K562 (cell line): ENCODE results near the gene VKORC1. TPM values are rescaled to one million over a fixed set of nuclear protein-coding genes. Genes with fewer than 3 reads are reported as not detected.
A peak's percentile ranks its signal among the peaks of the same experiment; 100 is the strongest.

ENCODE experiments used
- ATAC-seq: fragments of 200-7000 bp; cut with Tn5 transposase; 3 replicates; pipeline ENCODE4 v1.9.1; 2020; ENCODE audit warnings: moderate library complexity
- BruUV-seq: library from RNA; stranded (reverse); fragments of 400-500 nt; replicated peaks from 2 replicates; lab custom pipeline; 2021; lab: Mats Ljungman, UMichigan
- CTCF ChIA-PET: fragments of 300-600 bp; formaldehyde crosslinking; extraction: SDS; loops from one replicate; lab custom pipeline; 2021; ENCODE audit warnings: low intra/inter-chr PET ratio; lab: Yijun Ruan, JAX
- POLR2A ChIA-PET: fragments of 300-600, 350-650 bp; sonication (Branson Sonifier 250); formaldehyde crosslinking; extraction: SDS; loops from one replicate; lab custom pipeline; 2021; ENCODE audit warnings: antibody characterized with exemption, inconsistent platforms; lab: Yijun Ruan, JAX
- DNase-seq, 4 experiments: peaks; one replicate each; pipeline versions ENCODE4 v3.0.0 to v3.0.0-alpha.2; 2011 to 2018; ENCODE audit warnings: low spot score in 3 of 4, mixed read lengths in 3 of 4; ENCODE audit errors: extremely low read depth in 1 of 4
- FAIRE-seq: peaks from 2 replicates; lab custom pipeline; 2011; peaks lifted over from hg19 to GRCh38; lab: Jason Lieb, UNC
- H2AFZ ChIP-seq: 2 replicates; pipeline ENCODE4 v1.6.0; 2011; ENCODE audit warnings: low read depth, low read length, control low read depth, inconsistent platforms
- H3K27ac ChIP-seq: fragments of 200-600 bp; 3 replicates; pipeline ENCODE4 v1.8.0; 2011; ENCODE audit warnings: low read depth, mild to moderate bottlenecking, control low read depth, inconsistent platforms, low read length, moderate library complexity, mixed read lengths; ENCODE audit errors: extremely low read depth
- H3K27me3 ChIP-seq, 2 experiments: fragments of 300-600 bp in 1 of 2; 2 replicates in 1 of 2; 3 replicates in 1 of 2; pipeline versions ENCODE4 v1.6.0 to v1.8.0; 2011; ENCODE audit warnings: inconsistent platforms in 2 of 2, low read length in 2 of 2, mild to moderate bottlenecking in 1 of 2, mixed read lengths in 1 of 2, moderate library complexity in 1 of 2; ENCODE audit not compliant: control insufficient read depth in 2 of 2, insufficient read depth in 2 of 2
- H3K36me3 ChIP-seq: fragments of 300-600 bp; 3 replicates; pipeline ENCODE4 v1.8.0; 2011; ENCODE audit warnings: mild to moderate bottlenecking, low read length, inconsistent platforms; ENCODE audit not compliant: control insufficient read depth, insufficient read depth
- H3K4me1 ChIP-seq, 2 experiments: fragments of 200-600 bp in 1 of 2; replicated peaks in 1 of 2; 2 replicates in 1 of 2; 3 replicates in 1 of 2; pipeline versions ENCODE4 v1.5.1 to v1.8.0; 2011; ENCODE audit warnings: inconsistent platforms in 2 of 2, low read length in 2 of 2, mild to moderate bottlenecking in 1 of 2, mixed read lengths in 1 of 2, moderate library complexity in 1 of 2; ENCODE audit not compliant: control insufficient read depth in 2 of 2, insufficient read depth in 2 of 2
- H3K4me2 ChIP-seq: 2 replicates; pipeline ENCODE4 v1.6.1; 2011; ENCODE audit warnings: low read length, control low read depth, inconsistent platforms, mixed read lengths; ENCODE audit not compliant: insufficient read depth
- H3K4me3 ChIP-seq: fragments of 200-600 bp; sonication (generic), shearing (Covaris generic); 2 replicates; pipeline ENCODE4 v1.5.1; 2016; ENCODE audit warnings: control low read depth, inconsistent platforms
- H3K79me2 ChIP-seq: fragments of 200-600 bp; 3 replicates; pipeline ENCODE4 v1.8.0; 2011; ENCODE audit warnings: low read length, inconsistent platforms; ENCODE audit not compliant: control insufficient read depth, insufficient read depth
- H3K9ac ChIP-seq, 2 experiments: 2 replicates each; pipeline versions ENCODE4 v1.6.0 to v1.6.1; 2011; ENCODE audit warnings: low read depth in 2 of 2, low read length in 2 of 2, control low read depth in 1 of 2, inconsistent platforms in 1 of 2, mild to moderate bottlenecking in 1 of 2, mixed read lengths in 1 of 2; ENCODE audit not compliant: insufficient read depth in 1 of 2
- H3K9me1 ChIP-seq: one replicate; pipeline ENCODE4 v1.6.0; 2011; ENCODE audit warnings: inconsistent platforms, mild to moderate bottlenecking, low read length, moderate library complexity; ENCODE audit not compliant: control insufficient read depth, insufficient read depth
- H3K9me3 ChIP-seq: replicated peaks from 2 replicates; pipeline ENCODE4 v1.5.1; 2011; ENCODE audit warnings: low read depth, low read length, inconsistent platforms; ENCODE audit not compliant: control insufficient read depth, insufficient read depth
- H4K20me1 ChIP-seq: replicated peaks from 2 replicates; pipeline ENCODE4 v1.6.1; 2011; ENCODE audit warnings: low read length, inconsistent platforms, mixed read lengths; ENCODE audit not compliant: control insufficient read depth, insufficient read depth
- CBX1 ChIP-seq: sonication (generic); IDR thresholded peaks from 2 replicates; pipeline ENCODE4 v1.6.1; 2016; ENCODE audit warnings: antibody characterized with exemption, low read depth, mild to moderate bottlenecking
- CTCFL ChIP-seq: IDR thresholded peaks from 2 replicates; pipeline ENCODE4 v1.6.1; 2011; ENCODE audit warnings: borderline replicate concordance, low read depth, mild to moderate bottlenecking, moderate library complexity, low read length; ENCODE audit not compliant: insufficient read depth, poor library complexity, severe bottlenecking
- FOXK1 ChIP-seq: sonication (generic); formaldehyde crosslinking; IDR thresholded peaks from 2 replicates; pipeline ENCODE4 v1.8.0; 2022; ENCODE audit warnings: missing genetic modification reagents, mild to moderate bottlenecking, borderline replicate concordance
- HLTF ChIP-seq: fragments of 450-650 bp; IDR thresholded peaks from 2 replicates; pipeline ENCODE4 v1.6.1; 2016
- KAT7 ChIP-seq: sonication (generic); formaldehyde crosslinking; IDR thresholded peaks from 2 replicates; pipeline ENCODE4 v1.8.0; 2022; ENCODE audit warnings: missing genetic modification reagents, mild to moderate bottlenecking, borderline replicate concordance
- NCOR1 ChIP-seq: fragments of 450-650 bp; IDR thresholded peaks from 2 replicates; pipeline ENCODE4 v1.6.1; 2016; ENCODE audit warnings: mild to moderate bottlenecking, moderate library complexity
- NR2C1 ChIP-seq, 2 experiments: fragments of 450-650 bp; IDR thresholded peaks; 2 replicates each; pipeline ENCODE4 v1.6.1; 2017; ENCODE audit warnings: mild to moderate bottlenecking in 2 of 2, antibody characterized with exemption in 1 of 2, inconsistent platforms in 1 of 2, missing compliant biosample characterization in 1 of 2, missing genetic modification characterization in 1 of 2
- PBX2 ChIP-seq, 2 experiments: IDR thresholded peaks in 1 of 2; conservative IDR thresholded peaks in 1 of 2; 2 replicates each; pipeline ENCODE4 v1.6.1; 2016; ENCODE audit warnings: low read depth in 2 of 2, mild to moderate bottlenecking in 1 of 2, missing compliant biosample characterization in 1 of 2, missing genetic modification characterization in 1 of 2, moderate library complexity in 1 of 2
- RFX1 ChIP-seq: fragments of 450-650 bp; IDR thresholded peaks from 2 replicates; pipeline ENCODE4 v1.6.1; 2016; ENCODE audit warnings: mild to moderate bottlenecking, moderate library complexity
- SRSF1 ChIP-seq: fragments of 200-400 bp; formaldehyde crosslinking; IDR thresholded peaks from 2 replicates; pipeline ENCODE4 v1.6.1; 2017; ENCODE audit warnings: mild to moderate bottlenecking, low read depth, low read length, moderate library complexity
- TCF15 ChIP-seq: fragments of 250-450 bp; sonication (Bioruptor Pico); IDR thresholded peaks from 2 replicates; pipeline ENCODE4 v1.8.0; 2022; ENCODE audit warnings: moderate library complexity, mild to moderate bottlenecking, inconsistent platforms
- TCFL5 ChIP-seq: fragments of 250-450 bp; sonication (Bioruptor Pico); conservative IDR thresholded peaks from 2 replicates; pipeline ENCODE4 v1.6.1; 2021; ENCODE audit warnings: mild to moderate bottlenecking, moderate library complexity, matching md5 sums
- ZNF239 ChIP-seq: fragments of 250-450 bp; sonication (Bioruptor Pico); IDR thresholded peaks from 2 replicates; pipeline ENCODE4 v1.4.0; 2020; ENCODE audit warnings: mild to moderate bottlenecking
- ZNF280B ChIP-seq: fragments of 250-450 bp; sonication (Bioruptor Pico); IDR thresholded peaks from 2 replicates; pipeline ENCODE4 v1.5.1; 2021; ENCODE audit warnings: mild to moderate bottlenecking
- ZNF41 ChIP-seq: fragments of 250-450 bp; sonication (Bioruptor Pico); conservative IDR thresholded peaks from 2 replicates; pipeline ENCODE4 v1.4.0; 2020; ENCODE audit warnings: mild to moderate bottlenecking
- WGBS: fragments of 100-300 bp; shearing (Covaris generic); methylation state at CpG from one replicate; pipeline ENCODE4 v1.1.6; 2016; ENCODE audit warnings: low coverage, mixed read lengths; ENCODE audit not compliant: insufficient coverage; ENCODE audit errors: missing lambda C conversion rate; 5-methylcytosine and 5-hydroxymethylcytosine counted together
- in situ Hi-C: fragments of 300-500 bp; cut with MboI; formaldehyde crosslinking; loops from 4 replicates; pipeline ENCODE4 v1.15.0; 2018; ENCODE audit warnings: inconsistent platforms, mixed read lengths
- intact Hi-C: fragments of 100-400 bp; cut with micrococcal nuclease; formaldehyde crosslinking; loops from 2 replicates; pipeline ENCODE4 v1.14.2; 2022
- polyA plus RNA-seq, 8 experiments: library from polyadenylated mRNA; depleted of rRNA in 4 of 8; stranded (reverse) in 5 of 8; unstranded in 3 of 8; fragments of >200 nt; fragmentation: Nextera tagmentation in 2 of 8; fragmentation: Illumina TruSeq in 1 of 8; extraction: Ambion mirVana in 2 of 8; extraction: Trizol in 1 of 8; gene quantifications; 2 replicates each; pipeline versions ENCODE4 v1.2.1 to v1.2.3, GENCODE V29; 2011 to 2014; ENCODE audit warnings: inconsistent platforms in 1 of 8, missing spikeins in 1 of 8
- total RNA-seq, 7 experiments: library from RNA; depleted of rRNA in 6 of 7; stranded (reverse); fragments of >200 nt in 6 of 7; fragmentation: Illumina TruSeq in 2 of 7; extraction: Trizol in 2 of 7; gene quantifications; 2 replicates each; pipeline versions ENCODE4 v1.2.1 to v1.2.3, GENCODE V29; 2011 to 2021; ENCODE audit warnings: low replicate concordance in 1 of 7

VKORC1 gene
- total and polyA plus RNA-seq, 9 of the 15 experiments (the other 6 are each of a cell fraction or from before 2014, with no cell fraction given), result 30.0 to 119 (median 62.1) TPM

GRCh38 chr16:31136287-31136662 lies 41.7 kb upstream of the VKORC1 start:
- ChIA-PET CTCF (no interaction called here), POLR2A (interaction anchor here (0.7 to 4.2 kb wide), 4 partner anchors 17 to 159 kb away, joined by 3 to 23 read pairs (median 8); partner anchors contain the start of genes FUS and KAT8)
- no TSS peak for BruUV-seq
- ATAC-seq, result no peak
- Histone ChIP-seq H3K4me2 (peak overlapping the region; percentile 81; the same call in 1 of the 2 replicates), H3K9ac (peak overlapping the region in 1 of 2 experiments; percentile 87; a peak in 2 of 4 replicates), H3K36me3 (peaks cover 14% of the 10 kb centered on the region; the same call in 1 of the 3 replicates), H4K20me1 (no peaks in the 10 kb centered on the region), H2AFZ (no peak overlapping the region), H3K79me2 (no peaks in the 10 kb centered on the region), H3K4me3 (no peak overlapping the region), H3K9me3 (no peaks in the 10 kb centered on the region), H3K9me1 (no peaks in the 10 kb centered on the region), H3K27me3 (no peaks in the 10 kb centered on the region), H3K27ac (no peak overlapping the region), H3K4me1 (peaks cover 33 to 81% of the 10 kb centered on the region in 2 experiments)
- FAIRE-seq, result no peak
- 62% methylated on average over 6 of the region's 6 CpGs for WGBS
- no peak for DNase-seq
- intact Hi-C loops (no loop called here), in situ Hi-C loops (no loop called here)
- TF ChIP-seq RFX1 (no peak), PBX2 (CRISPR knock-in tag; IDR thresholded peaks at IDR 0.05; ENCODE audit: low read depth) (no peak), PBX2 (tag; conservative IDR thresholded peaks at IDR 0.05; ENCODE audit: low read depth) (no peak), ZNF239 (no peak), NR2C1 (IDR thresholded peaks at IDR 0.05) (no peak), NR2C1 (tag; IDR thresholded peaks at IDR 0.05) (no peak), KAT7 (CRISPR knock-in tag) (no peak), TCF15 (no peak), TCFL5 (CRISPR knock-in tag) (no peak), CTCFL (no peak), HLTF (no peak), NCOR1 (no peak), ZNF280B (no peak), ZNF41 (no peak), CBX1 (no peak), FOXK1 (CRISPR knock-in tag) (no peak), SRSF1 (no peak)
